ENCODE data around the gene NUP35. TPM values are rescaled to one million over a fixed set of nuclear protein-coding genes. Genes with fewer than 3 reads are reported as not detected.

Gene NUP35
- total and polyA plus RNA-seq, 2 of the 8 experiments (the other 6 are each of a cell fraction or from before 2014, with no cell fraction given) = 30.7 to 48.7 TPM

DNA sequence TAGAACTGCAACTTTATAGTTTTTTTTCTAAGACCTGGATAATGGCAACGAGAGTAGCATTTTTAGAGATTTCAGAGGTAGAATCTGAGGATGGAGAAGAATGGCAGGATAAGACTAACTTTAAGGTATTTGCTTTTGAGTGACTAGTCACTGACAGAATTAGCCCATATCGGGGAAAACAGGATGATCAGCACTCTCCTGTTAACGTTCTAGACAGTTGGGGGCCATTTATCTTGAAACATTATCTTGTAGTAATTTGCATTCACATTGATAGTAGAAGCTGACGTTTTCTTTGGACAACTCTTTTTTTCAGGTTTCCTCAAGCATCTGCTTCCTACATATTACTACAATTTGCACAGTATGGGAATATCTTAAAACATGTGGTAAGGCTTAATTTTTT is 32.9 kb downstream of the NUP35 start:
- H4K5ac ChIP-seq (ENCODE audit: insufficient read length, low read depth, low read length) = no peak overlapping the region
- H4K91ac ChIP-seq (replicated peaks; ENCODE audit: insufficient read length, low read length) = no peak overlapping the region
- H2BK20ac ChIP-seq (ENCODE audit: low read length) = no peak overlapping the region
- H3K4me3 ChIP-seq (ENCODE audit: extremely low read depth in 1 of 4, insufficient read depth in 2 of 4, low read depth in 3 of 4, low read length in 4 of 4) = no peak overlapping the region
- peaks cover 0 to 6% of the 10 kb centered on the region in 2 experiments; a peak in 2 of 4 replicates for H3K79me2 ChIP-seq (ENCODE audit: control insufficient read depth in 1 of 2, insufficient read depth in 2 of 2, low read length in 2 of 2)
- H2AFZ ChIP-seq (ENCODE audit: low read length) = no peak overlapping the region
- peaks cover 0 to 3% (median 0%) of the 10 kb centered on the region in 4 experiments; a peak in 1 of 7 replicates for H3K4me1 ChIP-seq (replicated peaks in 1 of 4; ENCODE audit: control insufficient read depth in 3 of 4, insufficient read depth in 4 of 4, low read length in 3 of 4)
- no peak overlapping the region for H2BK15ac ChIP-seq (ENCODE audit: low read length)
- H3K27ac ChIP-seq (ENCODE audit: low read depth, low read length) = no peak overlapping the region
- H2BK12ac ChIP-seq (ENCODE audit: low read depth, low read length) = no peak overlapping the region
- peaks cover 4 to 57% (median 26%) of the 10 kb centered on the region in 4 experiments; a peak in 7 of 8 replicates for H3K36me3 ChIP-seq (ENCODE audit: control insufficient read depth in 2 of 4, insufficient read depth in 4 of 4, low read length in 3 of 4)
- H3K79me1 ChIP-seq (ENCODE audit: low read depth, low read length) = no peaks in the 10 kb centered on the region
- no peak overlapping the region for H3K23ac ChIP-seq (ENCODE audit: insufficient read length)
- TF ChIP-seq FOSL1 (IDR thresholded peaks at IDR 0.05; ENCODE audit: insufficient read depth, low read depth, low read length) (no peak), POU5F1 (IDR thresholded peaks at IDR 0.05; ENCODE audit: low read depth, low read length) (no peak), RBBP5 (IDR thresholded peaks at IDR 0.05; ENCODE audit: borderline replicate concordance, low read depth, low read length) (no peak), EZH2 (IDR thresholded peaks at IDR 0.05; ENCODE audit: low read depth, low read length, severe bottlenecking) (no peak)
- TF ChIP-seq, protein P1, sequence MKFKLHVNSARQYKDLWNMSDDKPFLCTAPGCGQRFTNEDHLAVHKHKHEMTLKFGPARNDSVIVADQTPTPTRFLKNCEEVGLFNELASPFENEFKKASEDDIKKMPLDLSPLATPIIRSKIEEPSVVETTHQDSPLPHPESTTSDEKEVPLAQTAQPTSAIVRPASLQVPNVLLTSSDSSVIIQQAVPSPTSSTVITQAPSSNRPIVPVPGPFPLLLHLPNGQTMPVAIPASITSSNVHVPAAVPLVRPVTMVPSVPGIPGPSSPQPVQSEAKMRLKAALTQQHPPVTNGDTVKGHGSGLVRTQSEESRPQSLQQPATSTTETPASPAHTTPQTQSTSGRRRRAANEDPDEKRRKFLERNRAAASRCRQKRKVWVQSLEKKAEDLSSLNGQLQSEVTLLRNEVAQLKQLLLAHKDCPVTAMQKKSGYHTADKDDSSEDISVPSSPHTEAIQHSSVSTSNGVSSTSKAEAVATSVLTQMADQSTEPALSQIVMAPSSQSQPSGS (IDR thresholded peaks at IDR 0.05; ENCODE audit: low read length) = no peak
- CTCF ChIA-PET (ENCODE audit: partially characterized antibody) = interaction anchor here (0.6 to 0.9 kb wide), 2 partner anchors 28 to 1940 kb away, joined by 3 read pairs; no protein-coding TSS in a partner anchor
- no peak overlapping the region for H3K4ac ChIP-seq (replicated peaks; ENCODE audit: insufficient read length, low read depth, low read length)
- no peak overlapping the region for H2AK5ac ChIP-seq (ENCODE audit: low read depth, low read length)
- H3K9ac ChIP-seq (replicated peaks in 1 of 4; ENCODE audit: extremely low read depth in 1 of 4, low read depth in 3 of 4, low read length in 3 of 4) = no peak overlapping the region
- H3K27me3 ChIP-seq (replicated peaks in 1 of 4; ENCODE audit: control insufficient read depth in 3 of 4, extremely low read depth in 1 of 4, insufficient read depth in 3 of 4, low read length in 3 of 4) = no peaks in the 10 kb centered on the region
- no peak overlapping the region for H3K56ac ChIP-seq (replicated peaks; ENCODE audit: insufficient read length, low read depth, low read length)
- H2BK120ac ChIP-seq (replicated peaks; ENCODE audit: low read depth, low read length) = no peak overlapping the region
- H3K14ac ChIP-seq (ENCODE audit: insufficient read length) = no peak overlapping the region
- no peak overlapping the region for H3K4me2 ChIP-seq (ENCODE audit: insufficient read depth in 1 of 2, low read depth in 2 of 2, low read length in 2 of 2)
- no peak overlapping the region for H2BK5ac ChIP-seq (ENCODE audit: low read depth, low read length)
- peaks cover 0 to 2% of the 10 kb centered on the region in 2 experiments for H4K20me1 ChIP-seq (replicated peaks in 1 of 2; ENCODE audit: control insufficient read depth in 1 of 2, insufficient read depth in 2 of 2, low read length in 2 of 2)
- H4K8ac ChIP-seq (ENCODE audit: extremely low read depth, insufficient read depth, low read length) = no peak overlapping the region
- H3K9me3 ChIP-seq (ENCODE audit: insufficient read depth in 2 of 2, low read depth in 1 of 2, low read length in 1 of 2) = peaks cover 5 to 7% of the 10 kb centered on the region in 2 experiments; a peak in 1 of 4 replicates
- no peak for FAIRE-seq
- 84% methylated on average over 4 of the region's 4 CpGs; no CpG with 5 or more reads in 1 of the 2 experiments for WGBS, 2 experiments (ENCODE audit: extremely low coverage in 1 of 2, insufficient coverage in 1 of 2, insufficient read length in 1 of 2, insufficient replicate concordance in 2 of 2, low coverage in 1 of 2, low lambda C conversion rate in 2 of 2, missing lambda C conversion rate in 1 of 2)
- no peak for DNase-seq (ENCODE audit: low read depth in 1 of 2, low spot score in 2 of 2)
- H3K23me2 ChIP-seq (ENCODE audit: low read depth, low read length) = no peaks in the 10 kb centered on the region
- no peak overlapping the region for H3K18ac ChIP-seq (ENCODE audit: extremely low read depth, low read length)
- POLR2A ChIA-PET (ENCODE audit: partially characterized antibody) = no interaction called here

Measured in H1 (cell line).